K562 (cell line): Measurements from ENCODE around the gene TTC31.

Experiments
- ARNT ChIP-seq, 2 experiments: fragments of 450-650 bp; IDR thresholded peaks; 2 replicates each; pipeline ENCODE4 v1.6.1; 2016; ENCODE audit warnings: mild to moderate bottlenecking in 1 of 2
- CTCF ChIP-seq, 3 experiments: IDR thresholded peaks in 2 of 3; conservative IDR thresholded peaks in 1 of 3; 2 replicates each; pipeline ENCODE4 v1.5.1; 2011 to 2012; ENCODE audit warnings: low read length in 3 of 3, mild to moderate bottlenecking in 3 of 3, control low read depth in 2 of 3, improper control_type of control experiment in 1 of 3, inconsistent platforms in 1 of 3, low read depth in 1 of 3, mixed read lengths in 1 of 3, moderate library complexity in 1 of 3; ENCODE audit not compliant: insufficient read depth in 2 of 3
- EP300 ChIP-seq: IDR thresholded peaks from 2 replicates; pipeline ENCODE4 v1.6.1; 2012; ENCODE audit warnings: low read length, improper control_type of control experiment
- EZH2 ChIP-seq: IDR thresholded peaks from 2 replicates; pipeline ENCODE4 v1.6.1; 2012; ENCODE audit warnings: low read depth, mild to moderate bottlenecking, inconsistent platforms, low read length, borderline replicate concordance
- GATA2 ChIP-seq: sonication (generic); formaldehyde crosslinking; IDR thresholded peaks from 2 replicates; pipeline ENCODE4 v1.4.0; 2020; ENCODE audit warnings: mild to moderate bottlenecking, missing genetic modification reagents
- IRF1 ChIP-seq: sonication (generic); formaldehyde crosslinking; IDR thresholded peaks from 2 replicates; pipeline ENCODE4 v1.8.0; 2022; ENCODE audit warnings: missing genetic modification reagents, mild to moderate bottlenecking, borderline replicate concordance
- MYBL2 ChIP-seq, 2 experiments: fragments of 450-650 bp in 1 of 2; sonication (generic) in 1 of 2; formaldehyde crosslinking in 1 of 2; IDR thresholded peaks; 2 replicates each; pipeline versions ENCODE4 v1.6.1 to v1.8.1; 2017 to 2022; ENCODE audit warnings: borderline replicate concordance in 1 of 2, inconsistent platforms in 1 of 2, low read depth in 1 of 2, mild to moderate bottlenecking in 1 of 2, missing genetic modification reagents in 1 of 2, moderate library complexity in 1 of 2
- NELFE ChIP-seq: IDR thresholded peaks from 2 replicates; pipeline ENCODE4 v1.6.1; 2011; ENCODE audit warnings: mild to moderate bottlenecking; ENCODE audit not compliant: insufficient read depth, insufficient read length
- NFE2 ChIP-seq: IDR thresholded peaks from 2 replicates; pipeline ENCODE4 v1.6.1; 2014; ENCODE audit warnings: antibody characterized with exemption, low read depth
- SP2 ChIP-seq: IDR thresholded peaks from 2 replicates; pipeline ENCODE4 v1.6.1; 2011; ENCODE audit warnings: mild to moderate bottlenecking, low read depth, low read length, moderate library complexity; ENCODE audit not compliant: poor library complexity, severe bottlenecking; ENCODE audit errors: extremely low read depth
- THAP12 ChIP-seq: fragments of 250-450 bp; sonication (Bioruptor Pico); IDR thresholded peaks from 2 replicates; pipeline ENCODE4 v1.9.0; 2021; ENCODE audit warnings: mild to moderate bottlenecking, inconsistent platforms
- YY1 ChIP-seq, 3 experiments: IDR thresholded peaks; 2 replicates each; pipeline ENCODE4 v1.6.1; 2011; ENCODE audit warnings: low read length in 2 of 3, mild to moderate bottlenecking in 2 of 3, moderate library complexity in 2 of 3, borderline replicate concordance in 1 of 3, control low read depth in 1 of 3, low read depth in 1 of 3; ENCODE audit not compliant: insufficient read depth in 3 of 3, insufficient replicate concordance in 2 of 3, control insufficient read depth in 1 of 3, insufficient read length in 1 of 3; ENCODE audit errors: extremely low read depth in 1 of 3
- ZNF174 ChIP-seq: fragments of 250-450 bp; sonication (Bioruptor Pico); IDR thresholded peaks from 2 replicates; pipeline ENCODE4 v1.4.0; 2020; ENCODE audit warnings: mild to moderate bottlenecking

- TF ChIP-seq THAP12 (CRISPR knock-in tag): no peak
- TF ChIP-seq EP300: no peak
- no peak for TF ChIP-seq CTCF (IDR thresholded peaks at IDR 0.05 in 2 of 3, conservative IDR thresholded peaks at IDR 0.05 in 1 of 3; ENCODE audit: insufficient read depth in 2 of 3, low read depth in 1 of 3, low read length in 3 of 3)
- no peak for TF ChIP-seq MYBL2 (IDR thresholded peaks at IDR 0.05; ENCODE audit: low read depth)
- TF ChIP-seq MYBL2 (CRISPR knock-in tag; IDR thresholded peaks at IDR 0.05; ENCODE audit: borderline replicate concordance): no peak
- no peak for TF ChIP-seq NFE2
- TF ChIP-seq YY1 (IDR thresholded peaks at IDR 0.05; ENCODE audit: borderline replicate concordance in 1 of 3, control insufficient read depth in 1 of 3, extremely low read depth in 1 of 3, insufficient read depth in 3 of 3, insufficient read length in 1 of 3, insufficient replicate concordance in 2 of 3, low read depth in 1 of 3, low read length in 2 of 3): no peak
- no peak for TF ChIP-seq SP2
- TF ChIP-seq NELFE: no peak
- TF ChIP-seq IRF1 (CRISPR knock-in tag): no peak
- no peak for TF ChIP-seq EZH2
- TF ChIP-seq GATA2 (CRISPR knock-in tag): no peak
- no peak for TF ChIP-seq ZNF174 (CRISPR knock-in tag)
- TF ChIP-seq ARNT (IDR thresholded peaks at IDR 0.05): no peak
Observed at GRCh38 chr2:74534411-74534810, 51.5 kb downstream of the TTC31 start.
